Body of pancreas (tissue), 4 donors: Measurements from ENCODE around the gene RASGRF2. TPM values are rescaled to one million over a fixed set of nuclear protein-coding genes. Genes with fewer than 3 reads are reported as not detected.
"Not testable (repeated sequence)": the region's sequence is repeated elsewhere in the genome, so short reads cannot be mapped to it uniquely, and the experiment has no call there.

Source experiments
- ATAC-seq: fragments of 150-250 bp; one replicate; pipeline ENCODE4 v1.9.1; 2016
- DNase-seq, 4 donors: peaks; one replicate each; pipeline ENCODE4 v3.0.0-alpha.2; 2019
- H3K27ac ChIP-seq, 4 donors: fragments of 200-600 bp; sonication (generic); 1 replicate in 3 of 4; 2 replicates in 1 of 4; pipeline versions ENCODE4 v1.5.1 to v1.6.1; 2016 to 2019; ENCODE audit warnings: mild to moderate bottlenecking in 1 of 4, mixed read lengths in 1 of 4, moderate library complexity in 1 of 4
- H3K27me3 ChIP-seq, 2 donors: fragments of 200-600 bp; sonication (generic); one replicate each; pipeline ENCODE4 v1.6.0; 2016; ENCODE audit warnings: mild to moderate bottlenecking in 1 of 2
- H3K36me3 ChIP-seq, 2 donors: fragments of 200-600 bp; sonication (generic); replicated peaks in 1 of 2; 2 replicates each; pipeline ENCODE4 v1.5.1; 2016; ENCODE audit warnings: low read depth in 2 of 2; ENCODE audit not compliant: insufficient read depth in 1 of 2
- H3K4me1 ChIP-seq: fragments of 200-600 bp; sonication (generic); one replicate; pipeline ENCODE4 v1.6.0; 2016
- H3K4me3 ChIP-seq, 2 donors: fragments of 200-600 bp; sonication (generic); 1 replicate in 1 of 2; 2 replicates in 1 of 2; pipeline ENCODE4 v1.5.1; 2016 to 2019
- H3K9me3 ChIP-seq, 3 donors: fragments of 200-600 bp; sonication (generic); 1 replicate in 2 of 3; 2 replicates in 1 of 3; pipeline ENCODE4 v1.5.1; 2016
- POLR2A ChIP-seq, 3 donors: fragments of 450-650 bp; IDR thresholded peaks; one replicate each; pipeline ENCODE4 v1.6.1; 2016; ENCODE audit warnings: antibody characterized with exemption in 3 of 3, mild to moderate bottlenecking in 2 of 3
- WGBS, 2 donors: methylation state at CpG; one replicate each; pipeline ENCODE4 v1.1.5; 2017; 5-methylcytosine and 5-hydroxymethylcytosine counted together
- intact Hi-C: fragments of 100-400 bp; cut with DNase I; formaldehyde crosslinking; loops from one replicate; pipeline ENCODE4 v1.15.1; 2023
- total RNA-seq, 2 donors: library from RNA; depleted of rRNA; stranded (reverse); fragments of >200 nt; gene quantifications; one replicate each; pipeline ENCODE4 v1.1.0, GENCODE V29; 2016
- TF ChIP-seq, protein P1 (sequence below), 7 experiments: fragments of 450-650 bp in 4 of 7; fragments of 200-600 bp in 3 of 7; sonication (generic) in 3 of 7; IDR thresholded peaks; one replicate each; pipeline ENCODE4 v1.5.1; 2016 to 2019; ENCODE audit warnings: antibody characterized with exemption in 7 of 7

RASGRF2 gene
- total RNA-seq, 2 donors from 2014 or later = 1.6 to 3.6 TPM

DNA sequence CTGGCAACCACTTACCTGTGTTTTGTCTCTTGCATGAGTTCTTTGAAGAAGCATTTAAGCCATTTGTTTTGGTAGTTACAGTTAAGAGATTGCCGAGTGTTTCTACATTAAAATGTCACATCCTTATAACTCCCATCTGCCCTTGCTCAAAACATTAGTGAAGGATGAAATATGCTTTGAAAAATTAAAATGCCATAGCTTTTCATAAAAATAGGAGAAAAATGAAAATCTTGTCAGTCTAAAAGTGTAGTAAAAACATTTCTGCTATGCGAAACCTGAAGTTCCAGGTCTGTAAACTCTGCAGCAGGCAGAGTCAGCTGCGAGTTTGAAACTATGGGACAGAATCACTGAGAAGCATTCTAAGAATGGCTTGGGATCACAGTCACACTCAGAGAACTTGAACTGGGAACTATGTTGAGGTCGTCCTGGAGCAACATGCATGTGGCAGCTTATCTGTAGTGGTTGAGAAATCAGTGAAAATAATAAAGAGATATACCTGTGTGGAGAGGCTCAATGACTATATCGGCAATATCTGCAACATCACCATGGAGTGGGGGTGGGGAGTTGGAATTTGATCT is 67.4 kb downstream of the RASGRF2 start:
- no peak for TF ChIP-seq POLR2A (IDR thresholded peaks at IDR 0.05)
- TF ChIP-seq, protein P1, sequence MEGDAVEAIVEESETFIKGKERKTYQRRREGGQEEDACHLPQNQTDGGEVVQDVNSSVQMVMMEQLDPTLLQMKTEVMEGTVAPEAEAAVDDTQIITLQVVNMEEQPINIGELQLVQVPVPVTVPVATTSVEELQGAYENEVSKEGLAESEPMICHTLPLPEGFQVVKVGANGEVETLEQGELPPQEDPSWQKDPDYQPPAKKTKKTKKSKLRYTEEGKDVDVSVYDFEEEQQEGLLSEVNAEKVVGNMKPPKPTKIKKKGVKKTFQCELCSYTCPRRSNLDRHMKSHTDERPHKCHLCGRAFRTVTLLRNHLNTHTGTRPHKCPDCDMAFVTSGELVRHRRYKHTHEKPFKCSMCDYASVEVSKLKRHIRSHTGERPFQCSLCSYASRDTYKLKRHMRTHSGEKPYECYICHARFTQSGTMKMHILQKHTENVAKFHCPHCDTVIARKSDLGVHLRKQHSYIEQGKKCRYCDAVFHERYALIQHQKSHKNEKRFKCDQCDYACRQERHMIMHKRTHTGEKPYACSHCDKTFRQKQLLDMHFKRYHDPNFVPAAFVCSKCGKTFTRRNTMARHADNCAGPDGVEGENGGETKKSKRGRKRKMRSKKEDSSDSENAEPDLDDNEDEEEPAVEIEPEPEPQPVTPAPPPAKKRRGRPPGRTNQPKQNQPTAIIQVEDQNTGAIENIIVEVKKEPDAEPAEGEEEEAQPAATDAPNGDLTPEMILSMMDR (IDR thresholded peaks at IDR 0.05) = no peak
- intact Hi-C loops = no loop called here
- no peak overlapping the region for H3K27ac ChIP-seq
- no peak for DNase-seq
- H3K4me3 ChIP-seq = no peak overlapping the region
- WGBS, 2 donors = 59 to 61% methylated on average over 5 of the region's 5 CpGs
- H3K27me3 ChIP-seq = no peaks in the 10 kb centered on the region
- no peaks in the 10 kb centered on the region for H3K4me1 ChIP-seq
- no peaks in the 10 kb centered on the region for H3K9me3 ChIP-seq
- ATAC-seq = no peak
- no peaks in the 10 kb centered on the region for H3K36me3 ChIP-seq

DNA sequence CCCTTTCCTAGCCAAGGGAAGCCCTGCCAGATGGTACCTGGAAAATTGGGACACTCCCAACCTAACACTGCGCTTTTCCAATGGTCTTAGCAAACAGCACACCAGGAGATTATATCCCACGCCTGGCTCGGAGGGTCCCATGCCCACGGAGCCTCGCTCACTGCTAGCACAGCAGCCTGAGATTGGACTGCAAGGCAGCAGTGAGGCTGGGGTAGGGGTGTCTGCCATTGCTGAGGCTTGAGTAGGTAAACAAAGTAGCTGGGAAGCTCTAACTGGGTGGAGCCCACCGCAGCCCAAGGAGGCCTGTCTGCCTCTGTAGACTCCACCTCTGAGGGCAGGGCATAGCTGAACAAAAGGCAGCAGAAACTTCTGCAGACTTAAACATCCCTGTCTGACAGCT is 68.7 kb downstream of the RASGRF2 start:
- H3K4me3 ChIP-seq, H3K27ac ChIP-seq, DNase-seq, H3K27me3 ChIP-seq, H3K9me3 ChIP-seq, intact Hi-C loops, H3K4me1 ChIP-seq, H3K36me3 ChIP-seq, ATAC-seq: not testable (repeated sequence)
- 75% methylated on average over 6 of the region's 6 CpGs; no CpG with 5 or more reads in 1 of the 2 donors for WGBS, 2 donors

DNA sequence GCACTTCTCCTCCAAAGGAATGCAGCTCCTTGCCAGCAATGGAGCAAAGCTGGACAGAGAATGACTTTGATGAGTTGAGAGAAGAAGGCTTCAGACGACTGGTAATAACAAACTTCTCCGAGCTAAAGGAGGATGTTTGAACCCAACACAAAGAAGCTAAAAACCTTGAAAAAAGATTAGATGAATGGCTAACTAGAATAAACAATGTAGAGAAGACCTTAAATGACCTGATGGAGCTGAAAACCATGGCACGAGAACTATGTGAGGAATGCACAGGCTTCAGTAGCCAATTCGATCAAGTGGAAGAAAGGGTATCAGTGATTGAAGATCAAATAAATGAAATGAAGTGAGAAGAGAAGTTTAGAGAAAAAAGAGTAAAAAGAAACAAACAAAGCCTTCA is 69.6 kb downstream of the RASGRF2 start:
- H3K27ac ChIP-seq, H3K9me3 ChIP-seq, ATAC-seq, DNase-seq, intact Hi-C loops, H3K27me3 ChIP-seq, H3K4me3 ChIP-seq, H3K36me3 ChIP-seq, H3K4me1 ChIP-seq: not testable (repeated sequence)
- 29 to 31% methylated on average over 4 of the region's 4 CpGs for WGBS, 2 donors

DNA sequence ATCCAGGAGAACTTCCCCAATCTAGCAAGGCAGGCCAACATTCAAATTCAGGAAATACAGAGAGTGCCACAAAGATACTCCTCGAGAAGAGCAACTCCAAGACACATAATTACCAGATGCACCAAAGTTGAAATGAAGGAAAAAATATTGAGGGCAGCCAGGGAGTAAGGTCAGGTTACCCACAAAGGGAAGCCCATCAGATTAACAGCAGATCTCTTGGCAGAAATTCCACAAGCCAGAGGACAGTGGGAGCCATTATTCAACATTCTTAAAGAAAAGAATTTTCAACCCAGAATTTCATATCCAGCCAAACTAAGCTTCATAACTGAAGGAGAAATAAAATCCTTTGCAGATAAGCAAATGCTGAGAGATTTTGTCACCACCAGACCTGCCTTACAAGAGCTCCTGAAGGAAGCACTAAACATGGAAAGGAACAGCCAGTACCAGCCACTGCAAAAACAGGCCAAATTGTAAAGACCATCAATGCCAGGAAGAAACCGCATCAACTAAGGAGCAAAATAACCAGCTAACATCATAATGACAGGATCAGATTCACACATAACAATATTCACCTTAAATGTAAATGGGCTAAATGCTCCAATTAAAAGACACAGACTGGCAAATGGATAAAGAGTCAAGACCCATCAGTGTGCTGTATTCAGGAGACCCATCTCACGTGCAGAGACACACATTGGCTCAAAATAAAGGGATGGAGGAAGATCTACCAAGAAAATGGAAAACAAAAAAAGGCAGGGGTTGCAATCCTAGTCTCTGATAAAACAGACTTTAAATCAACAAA is 70.3 kb downstream of the RASGRF2 start:
- H3K9me3 ChIP-seq, H3K4me3 ChIP-seq, H3K36me3 ChIP-seq, H3K4me1 ChIP-seq, intact Hi-C loops, DNase-seq, H3K27me3 ChIP-seq, H3K27ac ChIP-seq, ATAC-seq: not testable (repeated sequence)
- 62 to 80% methylated on average over 3 of the region's 3 CpGs for WGBS, 2 donors

DNA sequence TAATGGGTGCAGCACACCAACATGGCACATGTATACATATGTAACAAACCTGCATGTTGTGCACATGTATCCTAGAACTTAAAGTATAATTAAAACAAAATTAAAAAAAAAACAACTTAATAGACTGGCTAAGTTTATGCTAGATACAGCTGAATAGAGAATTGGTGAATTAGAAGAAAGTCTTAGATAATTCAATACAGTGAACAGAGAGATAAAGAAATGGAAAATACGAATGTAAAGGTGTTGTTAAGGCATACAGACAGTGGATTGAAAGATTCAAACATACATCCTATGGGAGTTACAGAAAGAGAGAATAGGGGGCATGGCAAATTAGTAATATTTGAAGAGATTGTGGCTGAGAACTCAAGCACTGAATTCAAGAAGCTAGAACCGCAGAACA is 75.4 kb downstream of the RASGRF2 start:
- no peaks in the 10 kb centered on the region for H3K36me3 ChIP-seq
- intact Hi-C loops = no loop called here
- ATAC-seq = no peak
- H3K4me1 ChIP-seq = no peaks in the 10 kb centered on the region
- 76 to 81% methylated on average over 2 of the region's 2 CpGs for WGBS, 2 donors
- no peak overlapping the region for H3K4me3 ChIP-seq
- no peaks in the 10 kb centered on the region for H3K9me3 ChIP-seq
- no peaks in the 10 kb centered on the region for H3K27me3 ChIP-seq
- DNase-seq = no peak
- no peak for TF ChIP-seq POLR2A (IDR thresholded peaks at IDR 0.05)
- H3K27ac ChIP-seq = no peak overlapping the region

DNA sequence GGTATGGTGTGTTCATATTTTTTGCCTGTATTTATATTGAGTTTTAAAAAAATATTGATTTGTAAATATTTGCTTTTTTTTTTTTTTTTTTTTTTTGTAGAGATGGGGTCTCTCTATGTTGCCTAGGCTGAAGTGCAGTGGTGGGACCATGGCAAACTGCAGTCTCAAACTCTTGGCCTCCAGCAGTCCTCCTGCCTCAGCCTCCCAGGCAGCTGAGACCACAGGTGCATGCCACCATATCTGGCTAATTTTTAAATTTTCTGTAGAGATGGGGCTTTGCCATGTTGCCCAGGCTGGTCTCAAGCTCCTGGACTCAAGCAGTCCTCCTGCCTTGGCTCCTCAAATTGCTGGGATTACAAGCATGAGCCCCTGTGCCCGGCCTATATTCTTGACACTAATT is 78.3 kb downstream of the RASGRF2 start:
- H3K27me3 ChIP-seq = no peaks in the 10 kb centered on the region
- H3K36me3 ChIP-seq = no peaks in the 10 kb centered on the region
- 77 to 96% methylated on average over 1 of the region's 1 CpG for WGBS, 2 donors
- TF ChIP-seq, protein P1 (IDR thresholded peaks at IDR 0.05) = no peak
- no peak for TF ChIP-seq POLR2A (IDR thresholded peaks at IDR 0.05)
- intact Hi-C loops = no loop called here
- no peaks in the 10 kb centered on the region for H3K9me3 ChIP-seq
- H3K4me1 ChIP-seq = no peaks in the 10 kb centered on the region
- DNase-seq = no peak
- no peak overlapping the region for H3K4me3 ChIP-seq
- no peak for ATAC-seq
- no peak overlapping the region for H3K27ac ChIP-seq
